Ascending aorta (tissue), 2 donors: ENCODE results near the gene PEX26. TPM values are rescaled to one million over a fixed set of nuclear protein-coding genes. Genes with fewer than 3 reads are reported as not detected.

Experiments
- DNase-seq, 2 donors: peaks; one replicate each; pipeline ENCODE4 v3.0.0-alpha.2; 2019; ENCODE audit warnings: low spot score in 2 of 2
- H3K27ac ChIP-seq, 2 donors: fragments of 200-600 bp; sonication (generic); one replicate each; pipeline ENCODE4 v1.5.1; 2016 to 2017; ENCODE audit warnings: mild to moderate bottlenecking in 1 of 2
- H3K27me3 ChIP-seq: fragments of 200-600 bp; sonication (generic); one replicate; pipeline ENCODE4 v1.5.1; 2017
- H3K36me3 ChIP-seq, 2 donors: fragments of 200-600 bp; sonication (generic); one replicate each; pipeline ENCODE4 v1.5.1; 2016
- H3K4me1 ChIP-seq, 2 donors: fragments of 200-600 bp; sonication (generic); one replicate each; pipeline ENCODE4 v1.5.1; 2016 to 2017; ENCODE audit warnings: mild to moderate bottlenecking in 1 of 2
- H3K4me3 ChIP-seq, 2 donors: fragments of 200-600 bp; sonication (generic); one replicate each; pipeline ENCODE4 v1.5.1; 2016 to 2017; ENCODE audit warnings: mild to moderate bottlenecking in 1 of 2
- H3K9me3 ChIP-seq, 2 donors: fragments of 200-600 bp; sonication (generic); one replicate each; pipeline ENCODE4 v1.5.1; 2016
- intact Hi-C: fragments of 100-400 bp; cut with DNase I; formaldehyde crosslinking; loops from one replicate; pipeline ENCODE4 v1.15.1; 2023
- total RNA-seq: library from RNA; depleted of rRNA; stranded (reverse); fragments of >200 nt; gene quantifications from one replicate; pipeline ENCODE4 v1.1.0, GENCODE V29; 2016
- TF ChIP-seq, protein P1 (sequence below), 3 experiments: fragments of 200-600 bp in 2 of 3; fragments of 450-650 bp in 1 of 3; sonication (generic) in 2 of 3; IDR thresholded peaks; one replicate each; pipeline ENCODE4 v1.5.1; 2016 to 2019; ENCODE audit warnings: antibody characterized with exemption in 3 of 3, mild to moderate bottlenecking in 1 of 3, moderate library complexity in 1 of 3

PEX26 gene
- total RNA-seq, 1 donor from 2014 or later = 38.1 TPM

DNA sequence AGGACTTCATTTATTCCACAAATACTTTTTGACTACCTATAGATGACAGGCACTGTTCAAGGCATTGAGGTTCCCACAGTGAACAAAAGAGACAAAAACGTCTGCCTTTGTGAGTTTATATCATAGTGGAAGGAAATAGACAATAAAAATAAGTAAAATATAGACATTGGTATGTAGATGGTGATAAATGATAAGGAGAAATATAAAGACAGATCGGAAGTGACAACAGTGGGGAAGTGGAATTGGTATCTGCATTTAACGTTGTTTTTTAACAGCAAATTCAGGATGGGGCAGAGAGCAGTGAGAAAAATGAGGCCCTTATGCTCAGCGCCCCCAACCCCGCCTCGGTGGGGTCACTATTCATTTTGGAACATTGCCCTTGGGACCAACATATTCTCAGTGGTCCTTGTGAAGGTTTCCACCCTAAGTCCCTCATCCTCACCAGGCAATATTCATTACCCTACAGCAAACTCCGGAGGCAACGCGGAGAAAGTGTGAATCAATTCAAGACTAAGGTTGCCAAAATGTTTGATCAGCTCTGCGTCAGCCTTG is 627 bp upstream of the PEX26 start:
- TF ChIP-seq, protein P1, sequence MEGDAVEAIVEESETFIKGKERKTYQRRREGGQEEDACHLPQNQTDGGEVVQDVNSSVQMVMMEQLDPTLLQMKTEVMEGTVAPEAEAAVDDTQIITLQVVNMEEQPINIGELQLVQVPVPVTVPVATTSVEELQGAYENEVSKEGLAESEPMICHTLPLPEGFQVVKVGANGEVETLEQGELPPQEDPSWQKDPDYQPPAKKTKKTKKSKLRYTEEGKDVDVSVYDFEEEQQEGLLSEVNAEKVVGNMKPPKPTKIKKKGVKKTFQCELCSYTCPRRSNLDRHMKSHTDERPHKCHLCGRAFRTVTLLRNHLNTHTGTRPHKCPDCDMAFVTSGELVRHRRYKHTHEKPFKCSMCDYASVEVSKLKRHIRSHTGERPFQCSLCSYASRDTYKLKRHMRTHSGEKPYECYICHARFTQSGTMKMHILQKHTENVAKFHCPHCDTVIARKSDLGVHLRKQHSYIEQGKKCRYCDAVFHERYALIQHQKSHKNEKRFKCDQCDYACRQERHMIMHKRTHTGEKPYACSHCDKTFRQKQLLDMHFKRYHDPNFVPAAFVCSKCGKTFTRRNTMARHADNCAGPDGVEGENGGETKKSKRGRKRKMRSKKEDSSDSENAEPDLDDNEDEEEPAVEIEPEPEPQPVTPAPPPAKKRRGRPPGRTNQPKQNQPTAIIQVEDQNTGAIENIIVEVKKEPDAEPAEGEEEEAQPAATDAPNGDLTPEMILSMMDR (IDR thresholded peaks at IDR 0.05) = no peak
- Histone ChIP-seq H3K9me3 (no peaks in the 10 kb centered on the region), H3K36me3 (peaks cover 8 to 18% of the 10 kb centered on the region in 2 donors), H3K27me3 (no peaks in the 10 kb centered on the region), H3K4me3 (peak overlapping the region; percentile 73 to 93), H3K27ac (peak overlapping the region; percentile 62 to 65), H3K4me1 (peaks cover 0 to 23% of the 10 kb centered on the region in 2 donors)
- DNase-seq = no peak
- intact Hi-C loops = loop anchor here (1.0 to 10.0 kb wide), 4 partner anchors 53 to 440 kb away; partner anchors contain the start of genes BCL2L13 and MICAL3

DNA sequence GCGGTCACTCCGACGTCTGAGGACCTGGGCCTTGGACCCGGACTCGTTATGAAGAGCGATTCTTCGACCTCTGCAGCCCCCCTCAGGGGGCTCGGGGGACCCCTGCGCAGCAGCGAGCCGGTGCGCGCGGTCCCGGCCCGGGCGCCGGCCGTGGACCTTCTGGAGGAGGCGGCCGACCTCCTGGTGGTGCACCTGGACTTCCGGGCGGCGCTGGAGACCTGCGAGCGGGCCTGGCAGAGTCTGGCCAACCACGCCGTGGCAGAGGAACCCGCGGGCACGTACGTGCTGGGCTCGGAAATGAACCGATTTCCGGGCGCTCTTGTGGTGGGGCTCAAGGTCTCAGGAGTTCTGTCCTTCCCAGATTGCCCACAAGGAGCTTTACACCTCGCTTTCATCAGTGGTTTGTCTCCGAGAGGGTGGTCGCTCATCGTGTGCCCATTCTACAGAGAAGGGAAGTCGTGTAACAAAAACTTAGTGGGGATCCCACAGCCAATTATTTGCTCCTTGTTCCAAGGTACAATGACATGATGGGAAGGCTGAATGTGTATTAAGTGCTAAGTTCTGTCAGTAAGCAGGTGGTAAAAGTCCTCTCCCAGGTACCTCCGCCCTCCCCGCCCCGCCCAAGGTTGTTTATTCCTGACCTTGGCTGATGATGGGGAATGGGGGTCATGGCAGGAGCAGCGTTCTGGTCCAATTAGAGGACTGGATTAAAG is 695 bp downstream of the PEX26 start:
- H3K4me1 ChIP-seq = peaks cover 0 to 23% of the 10 kb centered on the region in 2 donors

DNA sequence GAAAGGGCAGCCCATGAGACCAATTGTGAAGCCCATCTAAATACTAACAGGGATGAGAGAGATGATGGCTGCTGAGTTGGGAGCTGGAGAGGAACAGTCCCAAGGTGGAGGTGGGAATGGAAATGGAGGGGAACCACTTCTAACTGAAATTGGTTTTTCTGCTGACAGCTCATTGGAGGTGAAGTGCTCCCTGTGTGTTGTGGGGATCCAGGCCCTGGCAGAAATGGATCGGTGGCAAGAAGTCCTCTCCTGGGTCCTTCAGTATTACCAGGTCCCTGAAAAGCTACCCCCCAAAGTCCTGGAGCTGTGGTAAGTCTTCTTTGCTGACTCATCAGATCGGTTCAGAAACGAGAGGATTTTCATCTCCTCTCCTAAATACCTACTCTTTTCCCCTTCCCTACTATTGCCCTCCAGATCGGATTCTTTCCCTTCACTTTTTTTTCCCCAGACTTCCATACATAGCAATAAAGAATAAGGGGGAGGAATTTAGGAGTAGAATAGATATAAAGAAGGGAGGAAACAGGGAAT is 2.0 kb downstream of the PEX26 start:
- H3K9me3 ChIP-seq = no peaks in the 10 kb centered on the region
- DNase-seq = no peak
- peaks cover 0 to 23% of the 10 kb centered on the region in 2 donors for H3K4me1 ChIP-seq
- no peaks in the 10 kb centered on the region for H3K27me3 ChIP-seq
- intact Hi-C loops = loop anchor here (5.0 to 10.0 kb wide), 2 partner anchors 375 to 442 kb away; partner anchors contain the start of gene BCL2L13
- H3K36me3 ChIP-seq = peaks cover 24 to 44% of the 10 kb centered on the region in 2 donors
- TF ChIP-seq, protein P1 (IDR thresholded peaks at IDR 0.05) = no peak
- no peak overlapping the region for H3K4me3 ChIP-seq
- H3K27ac ChIP-seq = no peak overlapping the region

More for the DNA sequence above, 695 bp downstream of the PEX26 start:
- Histone ChIP-seq H3K9me3 (no peaks in the 10 kb centered on the region), H3K36me3 (peaks cover 15 to 32% of the 10 kb centered on the region in 2 donors), H3K27me3 (no peaks in the 10 kb centered on the region), H3K4me3 (peak overlapping the region; percentile 73 to 93), H3K27ac (peak overlapping the region; percentile 62 to 65)
- DNase-seq = no peak
- intact Hi-C loops = loop anchor here (1.0 to 10.0 kb wide), 3 partner anchors 13 to 441 kb away; partner anchors contain the start of gene BCL2L13
- TF ChIP-seq, protein P1 (IDR thresholded peaks at IDR 0.05) = no peak

DNA sequence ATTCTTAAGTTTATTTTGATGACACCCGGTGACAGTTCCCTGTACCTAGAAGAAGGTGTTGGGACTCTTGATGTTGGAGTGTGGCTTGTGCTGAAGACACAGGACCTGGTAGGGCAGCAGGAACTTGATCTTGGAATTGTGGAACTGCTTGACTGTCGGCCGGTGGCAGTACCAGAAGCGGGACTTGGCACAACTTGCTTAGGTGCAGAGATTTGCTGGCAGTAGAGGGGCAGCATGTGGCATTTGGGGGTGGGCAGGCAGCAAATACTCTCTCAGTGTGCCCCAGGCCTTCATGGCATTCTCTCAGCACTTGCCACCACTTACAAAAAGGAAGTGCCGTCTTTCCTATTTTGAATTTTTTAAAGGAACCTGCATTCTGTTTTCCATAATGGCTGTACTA is 3.6 kb downstream of the PEX26 start:
- Histone ChIP-seq H3K36me3 (peaks cover 34 to 61% of the 10 kb centered on the region in 2 donors), H3K27ac (no peak overlapping the region), H3K9me3 (no peaks in the 10 kb centered on the region), H3K4me1 (peaks cover 0 to 19% of the 10 kb centered on the region in 2 donors), H3K4me3 (no peak overlapping the region), H3K27me3 (no peaks in the 10 kb centered on the region)
- intact Hi-C loops = no loop called here
- TF ChIP-seq, protein P1 (IDR thresholded peaks at IDR 0.05) = no peak
- DNase-seq = no peak

DNA sequence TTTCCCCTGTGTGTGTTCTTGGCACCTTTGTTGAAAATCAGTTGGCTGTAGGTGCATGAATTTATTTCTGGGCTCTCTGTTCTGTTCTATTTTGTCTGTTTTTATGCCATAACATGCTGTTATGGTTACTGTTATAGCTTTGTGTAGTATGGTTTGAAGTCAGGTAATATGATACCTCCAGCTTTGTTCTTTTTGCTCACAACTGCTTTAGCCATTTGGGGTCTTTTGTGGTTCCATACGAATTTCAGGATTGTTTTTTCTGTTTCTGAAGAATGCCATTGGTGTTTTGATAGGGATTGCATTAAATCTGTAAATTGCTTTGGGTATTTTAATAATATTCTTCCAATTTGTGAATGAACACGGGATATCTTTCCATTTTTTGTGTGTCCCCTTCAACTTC is 4.7 kb downstream of the PEX26 start:
- intact Hi-C loops = no loop called here
- no peaks in the 10 kb centered on the region for H3K27me3 ChIP-seq
- TF ChIP-seq, protein P1 (IDR thresholded peaks at IDR 0.05) = no peak
- H3K9me3 ChIP-seq = no peaks in the 10 kb centered on the region
- no peak overlapping the region for H3K27ac ChIP-seq
- no peak for DNase-seq
- H3K4me1 ChIP-seq = peaks cover 0 to 12% of the 10 kb centered on the region in 2 donors
- no peak overlapping the region for H3K4me3 ChIP-seq
- peaks cover 41 to 71% of the 10 kb centered on the region in 2 donors for H3K36me3 ChIP-seq
